Upper lobe of left lung (tissue), 6 donors: ENCODE results near the gene WT1. TPM values are rescaled to one million over a fixed set of nuclear protein-coding genes. Genes with fewer than 3 reads are reported as not detected.
A peak's percentile ranks its signal among the peaks of the same experiment; 100 is the strongest.

Source experiments
- ATAC-seq, 2 donors: fragments of 200-7000 bp; cut with Tn5 transposase; one replicate each; pipeline ENCODE4 v1.9.1; 2022; ENCODE audit warnings: mild to moderate bottlenecking in 2 of 2, moderate library complexity in 2 of 2; ENCODE audit not compliant: low FRiP score in 2 of 2
- DNase-seq, 2 donors: peaks; one replicate each; pipeline ENCODE4 v3.0.0-alpha.2; 2019 to 2020
- H3K27ac ChIP-seq, 4 donors: fragments of 200-600 bp; sonication (generic); one replicate each; pipeline ENCODE4 v1.5.1; 2016 to 2019
- H3K27me3 ChIP-seq, 4 donors: fragments of 200-600 bp; sonication (generic); one replicate each; pipeline ENCODE4 v1.5.1; 2017 to 2019
- H3K36me3 ChIP-seq, 4 donors: fragments of 200-600 bp; sonication (generic); one replicate each; pipeline ENCODE4 v1.5.1; 2016 to 2019
- H3K4me1 ChIP-seq, 4 donors: fragments of 200-600 bp; sonication (generic); one replicate each; pipeline ENCODE4 v1.5.1; 2018 to 2019
- H3K4me3 ChIP-seq, 4 donors: fragments of 200-600 bp; sonication (generic); one replicate each; pipeline ENCODE4 v1.5.1; 2017 to 2019; ENCODE audit warnings: mild to moderate bottlenecking in 2 of 4, moderate library complexity in 1 of 4
- H3K9me3 ChIP-seq, 4 donors: fragments of 200-600 bp; sonication (generic); one replicate each; pipeline ENCODE4 v1.5.1; 2018 to 2019
- EP300 ChIP-seq, 4 donors: sonication (generic); formaldehyde crosslinking; IDR thresholded peaks; one replicate each; pipeline ENCODE4 v1.5.1; 2017; ENCODE audit warnings: antibody characterized with exemption in 4 of 4, control low read depth in 2 of 4
- POLR2A ChIP-seq, 4 donors: fragments of 450-650 bp; IDR thresholded peaks; one replicate each; pipeline ENCODE4 v1.5.1; 2016 to 2017; ENCODE audit warnings: antibody characterized with exemption in 4 of 4, mild to moderate bottlenecking in 2 of 4
- POLR2AphosphoS5 ChIP-seq, 2 donors: sonication (generic); formaldehyde crosslinking; IDR thresholded peaks; one replicate each; pipeline ENCODE4 v1.5.1; 2017; ENCODE audit warnings: antibody characterized with exemption in 2 of 2
- WGBS, 2 donors: methylation state at CpG; one replicate each; pipeline ENCODE4 v1.1.5; 2017 to 2018; 5-methylcytosine and 5-hydroxymethylcytosine counted together
- total RNA-seq, 6 donors: library from RNA; depleted of rRNA in 4 of 6; stranded (reverse); fragments of >200 nt in 4 of 6; gene quantifications; one replicate each; pipeline versions ENCODE4 v1.1.0 to v1.2.1, GENCODE V29; 2016 to 2021
- TF ChIP-seq, protein P1 (sequence below), 6 experiments: fragments of 450-650 bp in 4 of 6; fragments of 200-600 bp in 2 of 6; sonication (generic) in 2 of 6; IDR thresholded peaks; one replicate each; pipeline ENCODE4 v1.5.1; 2016 to 2019; ENCODE audit warnings: antibody characterized with exemption in 6 of 6
- donor health status: DM: no; HTN: no; CAD: no; lungs with moderate emphysema.
- donor health status: DM: no; HTN: yes; CAD: no; lungs with severe emphysema.

The WT1 gene
- total RNA-seq, 6 donors from 2014 or later: 0.77 to 1.1 TPM; not detected in 4

DNA sequence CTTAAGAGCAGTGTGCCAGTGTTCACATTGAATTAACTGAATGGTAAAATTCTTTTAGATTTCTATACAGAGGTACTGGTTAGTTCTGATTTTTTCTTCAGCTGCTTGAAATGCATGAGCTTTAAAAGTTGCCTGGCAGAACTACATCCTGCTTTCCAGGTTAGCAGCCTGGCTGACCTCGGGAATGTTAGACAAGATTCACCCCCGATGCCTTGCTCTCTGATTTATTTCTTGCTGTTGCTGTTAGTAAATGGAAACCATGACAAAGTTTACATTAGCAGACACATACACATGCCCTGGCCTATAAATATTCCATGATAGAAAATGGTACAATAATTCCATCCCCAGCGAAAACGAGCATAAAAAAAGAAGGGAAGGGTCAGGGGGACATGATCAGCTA, 47.0 kb downstream of the WT1 start:
- WGBS, 2 donors: 58 to 67% methylated on average over 4 of the region's 4 CpGs
- no peak overlapping the region for H3K27ac ChIP-seq
- H3K27me3 ChIP-seq: no peaks in the 10 kb centered on the region

DNA sequence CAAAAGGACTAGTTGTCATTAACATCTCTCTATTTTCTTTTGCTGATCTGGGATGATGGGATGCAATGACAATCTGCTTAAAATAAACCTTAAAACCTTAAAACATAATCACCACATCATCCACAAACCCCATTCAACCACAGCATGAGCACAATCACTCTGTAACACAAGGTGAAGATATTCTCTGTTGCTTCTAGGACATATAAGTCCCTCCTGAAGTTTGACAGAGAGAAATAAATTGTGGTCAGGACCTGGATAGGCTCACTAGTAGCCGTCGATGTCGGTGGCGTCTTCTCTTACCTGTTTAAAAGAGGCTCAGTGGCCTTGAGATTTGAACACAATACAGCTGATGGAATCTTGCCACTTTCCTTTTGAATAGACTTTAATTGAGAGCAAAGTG, 47.9 kb downstream of the WT1 start:
- 84 to 88% methylated on average over 4 of the region's 4 CpGs for WGBS, 2 donors
- H3K27me3 ChIP-seq: no peaks in the 10 kb centered on the region
- no peaks in the 10 kb centered on the region for H3K9me3 ChIP-seq
- DNase-seq (no peak), ATAC-seq (no peak)
- no peak for TF ChIP-seq EP300 (IDR thresholded peaks at IDR 0.05)
- no peaks in the 10 kb centered on the region for H3K4me1 ChIP-seq
- no peak overlapping the region for H3K4me3 ChIP-seq
- H3K27ac ChIP-seq: no peak overlapping the region
- H3K36me3 ChIP-seq: no peaks in the 10 kb centered on the region

More for the DNA sequence above, 47.0 kb downstream of the WT1 start:
- no peaks in the 10 kb centered on the region for H3K9me3 ChIP-seq
- no peaks in the 10 kb centered on the region for H3K36me3 ChIP-seq
- TF ChIP-seq, protein P1, sequence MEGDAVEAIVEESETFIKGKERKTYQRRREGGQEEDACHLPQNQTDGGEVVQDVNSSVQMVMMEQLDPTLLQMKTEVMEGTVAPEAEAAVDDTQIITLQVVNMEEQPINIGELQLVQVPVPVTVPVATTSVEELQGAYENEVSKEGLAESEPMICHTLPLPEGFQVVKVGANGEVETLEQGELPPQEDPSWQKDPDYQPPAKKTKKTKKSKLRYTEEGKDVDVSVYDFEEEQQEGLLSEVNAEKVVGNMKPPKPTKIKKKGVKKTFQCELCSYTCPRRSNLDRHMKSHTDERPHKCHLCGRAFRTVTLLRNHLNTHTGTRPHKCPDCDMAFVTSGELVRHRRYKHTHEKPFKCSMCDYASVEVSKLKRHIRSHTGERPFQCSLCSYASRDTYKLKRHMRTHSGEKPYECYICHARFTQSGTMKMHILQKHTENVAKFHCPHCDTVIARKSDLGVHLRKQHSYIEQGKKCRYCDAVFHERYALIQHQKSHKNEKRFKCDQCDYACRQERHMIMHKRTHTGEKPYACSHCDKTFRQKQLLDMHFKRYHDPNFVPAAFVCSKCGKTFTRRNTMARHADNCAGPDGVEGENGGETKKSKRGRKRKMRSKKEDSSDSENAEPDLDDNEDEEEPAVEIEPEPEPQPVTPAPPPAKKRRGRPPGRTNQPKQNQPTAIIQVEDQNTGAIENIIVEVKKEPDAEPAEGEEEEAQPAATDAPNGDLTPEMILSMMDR (IDR thresholded peaks at IDR 0.05): no peak
- no peak for TF ChIP-seq EP300 (IDR thresholded peaks at IDR 0.05)
- no peak for TF ChIP-seq POLR2A (IDR thresholded peaks at IDR 0.05)
- no peak for TF ChIP-seq POLR2AphosphoS5 (IDR thresholded peaks at IDR 0.05)
- ATAC-seq (no peak), DNase-seq (no peak)
- H3K4me3 ChIP-seq: no peak overlapping the region
- no peaks in the 10 kb centered on the region for H3K4me1 ChIP-seq

DNA sequence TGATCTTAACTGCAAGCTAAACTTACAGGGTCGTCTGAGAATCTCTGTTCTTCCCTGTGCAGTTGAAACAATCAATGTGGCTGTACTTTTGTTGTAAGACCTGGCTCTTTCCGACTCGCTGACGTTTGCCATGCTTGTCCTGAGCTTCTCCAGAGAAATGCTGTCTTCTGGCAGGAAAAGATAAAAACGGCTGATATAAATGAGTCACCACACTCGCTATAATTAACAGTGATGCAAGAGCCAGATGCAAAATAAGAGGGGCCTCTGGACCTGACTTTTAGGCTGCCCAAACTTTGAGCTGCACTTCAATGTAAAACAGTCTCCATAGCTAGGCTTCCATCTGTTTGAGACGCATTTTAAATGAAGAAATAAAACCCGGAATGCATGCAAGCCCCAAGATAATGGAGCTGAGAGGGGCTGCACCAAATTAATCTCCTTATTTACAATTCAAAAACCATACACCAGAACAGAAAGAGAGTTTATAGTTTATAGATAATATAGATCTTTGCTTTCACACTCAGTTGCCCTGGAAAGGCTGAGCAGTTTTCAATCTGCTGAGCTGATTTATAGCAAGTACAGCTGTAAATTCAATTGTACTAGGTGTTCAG, 48.5 kb downstream of the WT1 start:
- Histone ChIP-seq H3K27ac (no peak overlapping the region), H3K4me3 (no peak overlapping the region), H3K36me3 (no peaks in the 10 kb centered on the region), H3K9me3 (no peaks in the 10 kb centered on the region), H3K4me1 (no peaks in the 10 kb centered on the region), H3K27me3 (no peaks in the 10 kb centered on the region)
- no peak for DNase-seq
- ATAC-seq: peak in 1 of 2 donors; percentile 44
- WGBS, 2 donors: 28 to 36% methylated on average over 8 of the region's 8 CpGs
- TF ChIP-seq POLR2A (IDR thresholded peaks at IDR 0.05) (no peak), EP300 (IDR thresholded peaks at IDR 0.05) (no peak)

DNA sequence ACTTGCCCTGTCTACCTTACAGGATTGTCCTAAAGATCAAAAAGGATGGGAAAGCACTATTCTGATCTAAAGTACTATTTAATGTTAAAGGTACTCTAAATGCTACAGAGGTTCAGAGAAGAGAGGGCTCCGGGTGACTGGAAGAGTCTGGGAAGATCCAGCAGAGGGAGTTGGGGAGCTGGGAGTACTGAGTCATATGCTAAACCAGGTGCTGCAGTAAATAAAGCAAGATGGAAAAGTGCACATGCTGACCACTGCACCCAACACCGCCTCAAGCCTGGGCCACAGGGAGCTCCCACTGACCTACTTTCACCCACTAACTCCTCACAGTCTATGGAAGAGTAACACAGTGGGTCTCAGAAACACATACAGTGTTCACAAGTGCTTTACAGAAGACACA, 49.3 kb downstream of the WT1 start:
- no peaks in the 10 kb centered on the region for H3K27me3 ChIP-seq
- no peak overlapping the region for H3K4me3 ChIP-seq
- DNase-seq (no peak), ATAC-seq (peak in 1 of 2 donors; percentile 29)
- no peaks in the 10 kb centered on the region for H3K9me3 ChIP-seq
- H3K4me1 ChIP-seq: no peaks in the 10 kb centered on the region
- H3K27ac ChIP-seq: no peak overlapping the region
- no peak for TF ChIP-seq EP300 (IDR thresholded peaks at IDR 0.05)
- TF ChIP-seq, protein P1 (IDR thresholded peaks at IDR 0.05): no peak
- no peak for TF ChIP-seq POLR2AphosphoS5 (IDR thresholded peaks at IDR 0.05)
- no peak for TF ChIP-seq POLR2A (IDR thresholded peaks at IDR 0.05)
- WGBS, 2 donors: 30 to 35% methylated on average over 2 of the region's 2 CpGs
- no peaks in the 10 kb centered on the region for H3K36me3 ChIP-seq

DNA sequence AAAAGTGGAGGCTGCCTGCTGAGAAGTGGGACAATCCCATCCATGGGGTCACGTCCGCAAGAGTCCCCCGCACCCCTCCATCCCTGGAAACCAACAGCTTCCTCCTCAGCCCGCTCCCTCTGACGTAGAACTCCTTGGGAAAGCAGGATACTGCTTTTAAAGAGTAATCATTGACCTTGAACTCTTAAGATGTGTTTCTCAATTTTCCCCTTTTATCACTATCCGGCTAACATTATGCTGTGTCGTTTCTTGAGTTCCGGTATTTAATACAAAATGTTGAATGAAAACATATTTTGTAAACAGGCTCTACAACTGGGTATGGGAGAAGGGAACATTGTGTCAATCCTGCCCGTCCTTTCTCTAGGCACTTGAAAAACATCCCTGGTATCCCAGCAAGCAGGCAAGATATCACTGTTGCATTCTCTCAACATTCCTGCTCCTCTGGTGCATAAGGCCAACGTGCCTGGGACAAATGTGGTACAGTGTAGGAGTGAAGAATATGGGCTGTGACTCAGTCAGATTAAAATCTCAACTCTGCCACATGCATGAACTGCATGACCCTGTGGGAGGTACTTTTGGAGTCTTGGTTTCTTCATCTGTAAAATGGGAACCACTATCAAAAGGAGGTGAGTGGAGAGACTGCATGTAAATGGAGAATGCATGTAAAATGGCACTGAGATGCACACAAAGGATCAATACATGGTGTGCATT, 52.8 kb downstream of the WT1 start:
- no peak overlapping the region for H3K27ac ChIP-seq
- WGBS, 2 donors: 70% methylated on average over 10 of the region's 10 CpGs
- no peaks in the 10 kb centered on the region for H3K36me3 ChIP-seq
- ATAC-seq (no peak), DNase-seq (no peak)
- H3K4me3 ChIP-seq: no peak overlapping the region
- H3K9me3 ChIP-seq: no peaks in the 10 kb centered on the region
- TF ChIP-seq, protein P1 (IDR thresholded peaks at IDR 0.05): no peak
- TF ChIP-seq POLR2A (IDR thresholded peaks at IDR 0.05) (no peak), POLR2AphosphoS5 (IDR thresholded peaks at IDR 0.05) (no peak), EP300 (IDR thresholded peaks at IDR 0.05) (no peak)
- H3K27me3 ChIP-seq: no peaks in the 10 kb centered on the region
- no peaks in the 10 kb centered on the region for H3K4me1 ChIP-seq
